Motor neuron (in vitro differentiated cells): ENCODE measurements around the gene KLHL29. TPM values are rescaled to one million over a fixed set of nuclear protein-coding genes. Genes with fewer than 3 reads are reported as not detected.
"Not testable (repeated sequence)": the region's sequence is repeated elsewhere in the genome, so short reads cannot be mapped to it uniquely, and the experiment has no call there.

Experiments used
- ATAC-seq, 8 experiments: fragments of 200-7000 bp; cut with Tn5 transposase; replicated peaks in 6 of 8; 2 replicates each; pipeline ENCODE4 v1.8.0; 2021; ENCODE audit warnings: mild to moderate bottlenecking in 8 of 8, moderate library complexity in 8 of 8
- H3K27ac ChIP-seq, 2 donors: fragments of 250-450 bp; sonication (Bioruptor Pico); 2 replicates each; pipeline ENCODE4 v1.9.0; 2021; ENCODE audit warnings: antibody characterized with exemption in 2 of 2, mild to moderate bottlenecking in 2 of 2, moderate library complexity in 1 of 2
- H3K4me1 ChIP-seq, 2 donors: fragments of 250-450 bp; sonication (Bioruptor Pico); replicated peaks in 1 of 2; 2 replicates each; pipeline ENCODE4 v1.6.1; 2021; ENCODE audit warnings: antibody characterized with exemption in 2 of 2, mild to moderate bottlenecking in 2 of 2, moderate library complexity in 1 of 2
- H3K4me3 ChIP-seq, 5 donors: fragments of 250-450 bp; sonication (Bioruptor Pico); 2 replicates each; pipeline ENCODE4 v1.9.0; 2021; ENCODE audit warnings: antibody characterized with exemption in 5 of 5, mild to moderate bottlenecking in 5 of 5, moderate library complexity in 4 of 5
- WGBS, 10 experiments: fragments of 450-650 bp; shearing (Covaris generic); methylation state at CpG; one replicate each; pipeline ENCODE4 v1.0.0; 2022; 5-methylcytosine and 5-hydroxymethylcytosine counted together
- in situ Hi-C, 9 experiments: fragments of 400-800 bp; cut with MboI; loops; one replicate each; pipeline ENCODE4 v1.15.0; 2021; ENCODE audit warnings: low sequenced_read_pairs in 9 of 9, low pct_unique_long_range_greater_than_20kb in 2 of 9; ENCODE audit not compliant: unreplicated experiment in 9 of 9
- total RNA-seq, 8 experiments: library from RNA; unstranded; fragments of 300-600 nt; gene quantifications; 2 replicates each; pipeline versions ENCODE4 v1.2.3 to v1.2.4, GENCODE V29; 2022

KLHL29 gene
- total RNA-seq, 8 experiments from 2014 or later: 4.1 to 58.7 (median 5.4) TPM

- Histone ChIP-seq H3K27ac (no peak overlapping the region), H3K4me3 (no peak overlapping the region), H3K4me1 (no peaks in the 10 kb centered on the region)
- peak in 1 of 8 experiments; percentile 23 for ATAC-seq
- WGBS, 10 experiments: 80 to 100% (median 100%) methylated on average over 1 to 2 of the region's 4 CpGs; no CpG with 5 or more reads in 6 of the 10 experiments
- in situ Hi-C loops: no loop called here
These were observed 335.9 kb downstream of the KLHL29 start for GRCh38 chr2:23720705-23721453.

GRCh38 chr2:23721454-23721826, 336.5 kb downstream of the KLHL29 start:
- in situ Hi-C loops: no loop called here
- H3K4me3 ChIP-seq: no peak overlapping the region
- H3K4me1 ChIP-seq: no peaks in the 10 kb centered on the region
- WGBS, 10 experiments: 83 to 88% methylated on average over 1 to 2 of the region's 2 CpGs; no CpG with 5 or more reads in 8 of the 10 experiments
- no peak for ATAC-seq
- no peak overlapping the region for H3K27ac ChIP-seq

- in situ Hi-C loops: no loop called here
- WGBS, 10 experiments: 82 to 100% (median 98%) methylated on average over 2 to 3 of the region's 3 CpGs
- Histone ChIP-seq H3K27ac (no peak overlapping the region), H3K4me3 (no peak overlapping the region), H3K4me1 (no peaks in the 10 kb centered on the region)
- no peak for ATAC-seq
These were observed 337.3 kb downstream of the KLHL29 start for GRCh38 chr2:23722255-23722654.

- H3K27ac ChIP-seq, in situ Hi-C loops, H3K4me3 ChIP-seq, ATAC-seq, H3K4me1 ChIP-seq: not testable (repeated sequence)
- 80 to 90% (median 83%) methylated on average over 1 to 2 of the region's 3 CpGs; no CpG with 5 or more reads in 7 of the 10 experiments for whole genome bisulfite sequencing, 10 experiments
These were observed 338.1 kb downstream of the KLHL29 start for GRCh38 chr2:23723029-23723428.

GRCh38 chr2:23734416-23734815, 349.4 kb downstream of the KLHL29 start:
- H3K4me3 ChIP-seq: no peak overlapping the region
- no peak overlapping the region for H3K27ac ChIP-seq
- 100% methylated on average over 1 of the region's 3 CpGs; no CpG with 5 or more reads in 8 of the 10 experiments for WGBS, 10 experiments
- in situ Hi-C loops: no loop called here
- no peaks in the 10 kb centered on the region for H3K4me1 ChIP-seq
- no peak for ATAC-seq

GRCh38 chr2:23736783-23737182, 351.8 kb downstream of the KLHL29 start:
- H3K4me3 ChIP-seq, H3K27ac ChIP-seq, in situ Hi-C loops, ATAC-seq, H3K4me1 ChIP-seq: not testable (repeated sequence)
- 80 to 100% (median 86%) methylated on average over 1 to 4 of the region's 9 CpGs; no CpG with 5 or more reads in 5 of the 10 experiments for WGBS, 10 experiments

- H3K4me1 ChIP-seq: peaks cover 0 to 2% of the 10 kb centered on the region in 2 donors
- in situ Hi-C loops: no loop called here
- no peak overlapping the region for H3K4me3 ChIP-seq
- H3K27ac ChIP-seq: no peak overlapping the region
- ATAC-seq: no peak
- 77 to 100% (median 83%) methylated on average over 1 to 8 of the region's 8 CpGs; no CpG with 5 or more reads in 4 of the 10 experiments for WGBS, 10 experiments
These were observed 360.2 kb downstream of the KLHL29 start for GRCh38 chr2:23745068-23745725.

- ATAC-seq: peak in 3 of 8 experiments; percentile 77 to 99 (median 91)
These were observed 360.7 kb downstream of the KLHL29 start for GRCh38 chr2:23745726-23746105.

GRCh38 chr2:23746141-23746863, 361.3 kb downstream of the KLHL29 start:
- ATAC-seq: no peak
- in situ Hi-C loops: no loop called here
- Histone ChIP-seq H3K4me3 (no peak overlapping the region), H3K4me1 (peaks cover 0 to 2% of the 10 kb centered on the region in 2 donors), H3K27ac (no peak overlapping the region)
- 13 to 100% (median 89%) methylated on average over 1 to 2 of the region's 2 CpGs; no CpG with 5 or more reads in 1 of the 10 experiments for WGBS, 10 experiments

More at GRCh38 chr2:23745726-23746105, 360.7 kb downstream of the KLHL29 start:
- Histone ChIP-seq H3K27ac (no peak overlapping the region), H3K4me1 (peaks cover 0 to 2% of the 10 kb centered on the region in 2 donors), H3K4me3 (no peak overlapping the region)
- in situ Hi-C loops: no loop called here

- H3K27ac ChIP-seq: no peak overlapping the region
- no peak overlapping the region for H3K4me3 ChIP-seq
- ATAC-seq: no peak
- H3K4me1 ChIP-seq: peaks cover 0 to 2% of the 10 kb centered on the region in 2 donors
- in situ Hi-C loops: no loop called here
- 60 to 100% (median 85%) methylated on average over 1 to 2 of the region's 2 CpGs; no CpG with 5 or more reads in 1 of the 10 experiments for WGBS, 10 experiments
These were observed 366.8 kb downstream of the KLHL29 start for GRCh38 chr2:23751747-23752265.

- 85 to 100% (median 97%) methylated on average over 1 to 4 of the region's 4 CpGs; no CpG with 5 or more reads in 1 of the 10 experiments for WGBS, 10 experiments
- H3K4me1 ChIP-seq: peaks cover 0 to 2% of the 10 kb centered on the region in 2 donors
- in situ Hi-C loops: no loop called here
- H3K27ac ChIP-seq: no peak overlapping the region
- no peak for ATAC-seq
- no peak overlapping the region for H3K4me3 ChIP-seq
These were observed 368.5 kb downstream of the KLHL29 start for GRCh38 chr2:23753291-23754010.

- H3K4me3 ChIP-seq: no peak overlapping the region
- in situ Hi-C loops: no loop called here
- no peak for ATAC-seq
These were observed 370.0 kb downstream of the KLHL29 start for GRCh38 chr2:23754970-23755369.

More at GRCh38 chr2:23754970-23755369, 370.0 kb downstream of the KLHL29 start:
- Histone ChIP-seq H3K4me1 (no peaks in the 10 kb centered on the region), H3K27ac (no peak overlapping the region)
